Mucosa of rectum (tissue), 2 donors: ENCODE results near the gene SPEF2.

Source experiments
- H3K27ac ChIP-seq, 2 donors: one replicate each; pipeline ENCODE4 v1.7.0; 2013; ENCODE audit warnings: inconsistent platforms in 2 of 2, low read depth in 2 of 2, low read length in 2 of 2
- H3K27me3 ChIP-seq, 2 donors: one replicate each; pipeline ENCODE4 v1.7.0; 2013; ENCODE audit warnings: low read length in 2 of 2; ENCODE audit not compliant: control insufficient read depth in 2 of 2, insufficient read depth in 2 of 2
- H3K36me3 ChIP-seq, 2 donors: one replicate each; pipeline ENCODE4 v1.7.0; 2013; ENCODE audit warnings: low read length in 2 of 2; ENCODE audit not compliant: control insufficient read depth in 2 of 2, insufficient read depth in 2 of 2
- H3K4me1 ChIP-seq, 2 donors: one replicate each; pipeline ENCODE4 v1.7.0; 2013; ENCODE audit warnings: low read length in 2 of 2, mild to moderate bottlenecking in 1 of 2; ENCODE audit not compliant: control insufficient read depth in 2 of 2, insufficient read depth in 2 of 2
- H3K4me3 ChIP-seq, 2 donors: one replicate each; pipeline ENCODE4 v1.7.0; 2013; ENCODE audit warnings: low read length in 2 of 2
- H3K9ac ChIP-seq, 2 donors: one replicate each; pipeline ENCODE4 v1.7.0; 2013; ENCODE audit warnings: low read length in 2 of 2, low read depth in 1 of 2, mild to moderate bottlenecking in 1 of 2
- H3K9me3 ChIP-seq, 2 donors: one replicate each; pipeline ENCODE4 v1.7.0; 2013; ENCODE audit warnings: low read length in 2 of 2; ENCODE audit not compliant: control insufficient read depth in 2 of 2
- donor health status: healthy.
- donor health status: Normal muscosa, but diverticular disease.

SPEF2 gene

GRCh38 chr5:35694481-35694880, 76.8 kb downstream of the SPEF2 start:
- no peak overlapping the region for H3K4me3 ChIP-seq
- H3K9ac ChIP-seq, result no peak overlapping the region
- no peaks in the 10 kb centered on the region for H3K36me3 ChIP-seq
- no peak overlapping the region for H3K27ac ChIP-seq
- H3K27me3 ChIP-seq, result no peaks in the 10 kb centered on the region
- no peaks in the 10 kb centered on the region for H3K9me3 ChIP-seq
- H3K4me1 ChIP-seq, result no peaks in the 10 kb centered on the region

GRCh38 chr5:35698047-35698808, 80.6 kb downstream of the SPEF2 start:
- Histone ChIP-seq H3K4me3 (no peak overlapping the region), H3K9me3 (no peaks in the 10 kb centered on the region), H3K27ac (no peak overlapping the region), H3K9ac (no peak overlapping the region), H3K36me3 (no peaks in the 10 kb centered on the region), H3K4me1 (no peaks in the 10 kb centered on the region), H3K27me3 (no peaks in the 10 kb centered on the region)

- Histone ChIP-seq H3K36me3 (no peaks in the 10 kb centered on the region), H3K27ac (no peak overlapping the region), H3K4me3 (no peak overlapping the region), H3K27me3 (no peaks in the 10 kb centered on the region), H3K9me3 (no peaks in the 10 kb centered on the region), H3K9ac (no peak overlapping the region), H3K4me1 (no peaks in the 10 kb centered on the region)
These were observed 90.0 kb downstream of the SPEF2 start for GRCh38 chr5:35707659-35708058.

- H3K9me3 ChIP-seq, result no peaks in the 10 kb centered on the region
- no peak overlapping the region for H3K9ac ChIP-seq
- H3K36me3 ChIP-seq, result no peaks in the 10 kb centered on the region
- no peaks in the 10 kb centered on the region for H3K27me3 ChIP-seq
- no peak overlapping the region for H3K27ac ChIP-seq
- H3K4me1 ChIP-seq, result no peaks in the 10 kb centered on the region
- no peak overlapping the region for H3K4me3 ChIP-seq
These were observed 92.0 kb downstream of the SPEF2 start for GRCh38 chr5:35709688-35710087.

GRCh38 chr5:35717718-35718117, 100.1 kb downstream of the SPEF2 start:
- H3K27ac ChIP-seq, result no peak overlapping the region
- no peaks in the 10 kb centered on the region for H3K36me3 ChIP-seq
- no peaks in the 10 kb centered on the region for H3K27me3 ChIP-seq
- no peaks in the 10 kb centered on the region for H3K9me3 ChIP-seq
- no peak overlapping the region for H3K4me3 ChIP-seq
- no peak overlapping the region for H3K9ac ChIP-seq
- H3K4me1 ChIP-seq, result no peaks in the 10 kb centered on the region

- H3K9ac ChIP-seq, result no peak overlapping the region
- no peak overlapping the region for H3K4me3 ChIP-seq
- H3K36me3 ChIP-seq, result no peaks in the 10 kb centered on the region
- H3K27me3 ChIP-seq, result no peaks in the 10 kb centered on the region
- no peaks in the 10 kb centered on the region for H3K4me1 ChIP-seq
- no peaks in the 10 kb centered on the region for H3K9me3 ChIP-seq
- no peak overlapping the region for H3K27ac ChIP-seq
These were observed 118.1 kb downstream of the SPEF2 start for GRCh38 chr5:35735718-35736117.

DNA sequence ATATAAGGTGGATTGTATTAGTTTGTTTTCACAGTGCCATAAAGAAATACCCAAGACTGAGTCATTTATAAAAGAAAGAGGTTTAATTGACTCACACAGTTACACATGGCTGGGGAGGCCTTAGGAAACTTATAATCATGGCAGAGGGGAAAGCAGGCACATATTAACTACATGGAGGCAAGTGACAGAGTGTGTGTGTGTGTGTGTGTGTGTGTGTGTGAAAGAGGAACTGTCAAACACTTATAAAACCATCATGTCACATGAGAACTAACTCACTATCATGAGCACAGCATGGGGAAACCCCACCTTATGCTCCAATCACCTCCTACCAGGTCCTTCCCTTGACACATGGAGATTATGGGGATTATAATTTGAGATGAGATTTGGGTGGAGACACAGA, 118.6 kb downstream of the SPEF2 start:
- Histone ChIP-seq H3K9ac (no peak overlapping the region), H3K27me3 (no peaks in the 10 kb centered on the region), H3K27ac (no peak overlapping the region), H3K4me3 (no peak overlapping the region), H3K4me1 (no peaks in the 10 kb centered on the region), H3K9me3 (no peaks in the 10 kb centered on the region), H3K36me3 (no peaks in the 10 kb centered on the region)

DNA sequence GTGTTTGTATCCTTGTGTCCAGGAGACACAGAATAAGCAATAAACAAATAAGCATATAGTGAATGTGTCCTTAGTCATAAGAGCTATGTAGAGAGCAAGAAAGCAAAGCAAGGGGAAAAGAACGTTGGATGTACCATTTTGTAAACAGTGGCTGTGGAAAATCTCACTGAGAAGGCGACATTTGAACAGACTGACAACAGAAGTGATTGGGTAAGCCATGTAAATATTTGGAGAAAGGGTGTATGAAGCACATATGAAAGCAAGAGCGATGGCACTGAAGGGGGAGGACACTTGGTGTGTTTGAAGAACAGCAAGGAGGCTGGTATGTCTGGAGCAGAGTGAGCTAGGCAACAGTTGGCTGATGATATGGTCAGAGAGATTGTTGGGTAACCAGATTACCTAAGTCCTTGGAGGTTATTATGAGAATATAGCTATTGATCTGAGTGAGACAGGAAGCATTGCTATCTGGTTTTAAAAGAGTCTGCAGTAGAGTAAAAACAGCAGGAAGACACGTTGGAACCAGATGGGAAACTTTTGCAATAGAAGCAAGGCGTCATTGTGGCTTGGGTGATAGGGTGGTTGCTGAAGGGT, 123.6 kb downstream of the SPEF2 start:
- H3K36me3 ChIP-seq, result no peaks in the 10 kb centered on the region
- H3K9ac ChIP-seq, result no peak overlapping the region
- no peaks in the 10 kb centered on the region for H3K9me3 ChIP-seq
- H3K4me1 ChIP-seq, result no peaks in the 10 kb centered on the region
- no peak overlapping the region for H3K27ac ChIP-seq
- H3K4me3 ChIP-seq, result no peak overlapping the region
- H3K27me3 ChIP-seq, result no peaks in the 10 kb centered on the region

DNA sequence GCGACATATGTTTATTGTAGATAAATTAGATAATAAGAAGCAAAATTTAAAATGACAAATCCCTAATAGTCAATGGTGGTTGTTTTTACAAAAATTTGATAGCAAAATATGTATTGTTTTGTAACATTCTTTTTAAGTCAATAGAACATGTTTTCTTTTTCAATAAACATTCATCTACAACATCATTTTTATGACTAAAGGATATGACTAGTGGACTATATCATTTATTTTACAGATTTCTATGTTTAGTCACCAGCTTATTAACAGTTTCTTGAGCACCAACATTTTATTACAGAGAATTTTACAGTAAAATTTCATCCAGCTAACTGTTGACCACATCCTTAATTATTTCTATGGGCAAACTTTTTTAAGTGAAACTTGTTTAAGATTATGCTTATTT, 124.3 kb downstream of the SPEF2 start:
- no peaks in the 10 kb centered on the region for H3K9me3 ChIP-seq
- H3K4me3 ChIP-seq, result no peak overlapping the region
- H3K27ac ChIP-seq, result no peak overlapping the region
- H3K27me3 ChIP-seq, result no peaks in the 10 kb centered on the region
- H3K36me3 ChIP-seq, result no peaks in the 10 kb centered on the region
- no peak overlapping the region for H3K9ac ChIP-seq
- H3K4me1 ChIP-seq, result no peaks in the 10 kb centered on the region

DNA sequence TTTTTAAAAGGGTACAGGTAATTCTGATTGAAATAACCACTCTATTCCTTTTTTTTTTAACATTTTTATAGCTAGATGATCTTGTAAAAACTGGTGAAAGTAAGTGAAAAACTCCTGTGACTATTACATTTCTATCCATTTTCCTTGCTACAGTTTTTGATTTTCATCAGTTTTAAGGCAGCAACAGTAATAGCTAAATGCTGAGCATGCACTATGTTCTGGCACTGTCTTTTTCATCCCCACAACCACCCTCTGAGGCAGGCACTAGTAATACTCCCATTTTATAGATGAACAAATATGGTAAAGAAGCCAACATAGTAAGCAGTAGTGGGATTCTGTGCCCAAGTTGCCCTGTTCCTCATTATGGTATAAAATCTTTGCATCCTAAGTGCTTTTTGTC, 126.0 kb downstream of the SPEF2 start:
- no peak overlapping the region for H3K27ac ChIP-seq
- H3K9me3 ChIP-seq, result no peaks in the 10 kb centered on the region
- H3K9ac ChIP-seq, result no peak overlapping the region
- no peaks in the 10 kb centered on the region for H3K36me3 ChIP-seq
- no peaks in the 10 kb centered on the region for H3K27me3 ChIP-seq
- H3K4me1 ChIP-seq, result no peaks in the 10 kb centered on the region
- no peak overlapping the region for H3K4me3 ChIP-seq
